Left kidney (tissue), 2 donors: ENCODE measurements around the gene TTBK1. TPM values are rescaled to one million over a fixed set of nuclear protein-coding genes. Genes with fewer than 3 reads are reported as not detected.

Experiments used
- DNase-seq: peaks from one replicate; pipeline ENCODE4 v3.0.0-alpha.2; 2013
- polyA plus RNA-seq: library from polyadenylated mRNA; unstranded; fragments of 120-200 nt; gene quantifications from one replicate; pipeline ENCODE4 v1.2.1, GENCODE V29; 2013; ENCODE audit not compliant: insufficient read length

TTBK1 gene
- polyA plus RNA-seq, 1 donor = 0.37 TPM

DNA sequence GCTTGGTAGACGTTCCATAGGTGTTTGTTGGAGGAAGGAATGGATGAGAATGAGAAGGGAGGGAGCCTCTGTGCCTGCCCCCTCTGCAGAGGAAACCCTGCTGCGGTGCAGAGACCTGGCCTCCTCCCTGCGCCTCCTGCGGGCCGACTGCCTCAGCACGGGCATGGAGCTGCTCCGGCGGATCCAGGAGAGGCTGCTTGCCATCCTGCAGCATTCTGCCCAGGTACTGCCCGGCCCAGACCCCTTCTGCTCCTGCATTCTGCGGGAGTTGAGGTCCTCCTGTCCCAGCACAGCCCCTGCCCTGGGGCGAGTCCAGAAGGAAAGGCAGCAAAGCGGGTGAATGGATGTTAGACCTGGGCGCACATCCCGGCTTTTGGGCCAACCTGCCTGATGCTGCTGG, 20.1 kb upstream of the TTBK1 start:
- DNase-seq = no peak

- DNase-seq = no peak
Measured at GRCh38 chr6:43226192-43226851, 17.0 kb upstream of the TTBK1 start.

DNA sequence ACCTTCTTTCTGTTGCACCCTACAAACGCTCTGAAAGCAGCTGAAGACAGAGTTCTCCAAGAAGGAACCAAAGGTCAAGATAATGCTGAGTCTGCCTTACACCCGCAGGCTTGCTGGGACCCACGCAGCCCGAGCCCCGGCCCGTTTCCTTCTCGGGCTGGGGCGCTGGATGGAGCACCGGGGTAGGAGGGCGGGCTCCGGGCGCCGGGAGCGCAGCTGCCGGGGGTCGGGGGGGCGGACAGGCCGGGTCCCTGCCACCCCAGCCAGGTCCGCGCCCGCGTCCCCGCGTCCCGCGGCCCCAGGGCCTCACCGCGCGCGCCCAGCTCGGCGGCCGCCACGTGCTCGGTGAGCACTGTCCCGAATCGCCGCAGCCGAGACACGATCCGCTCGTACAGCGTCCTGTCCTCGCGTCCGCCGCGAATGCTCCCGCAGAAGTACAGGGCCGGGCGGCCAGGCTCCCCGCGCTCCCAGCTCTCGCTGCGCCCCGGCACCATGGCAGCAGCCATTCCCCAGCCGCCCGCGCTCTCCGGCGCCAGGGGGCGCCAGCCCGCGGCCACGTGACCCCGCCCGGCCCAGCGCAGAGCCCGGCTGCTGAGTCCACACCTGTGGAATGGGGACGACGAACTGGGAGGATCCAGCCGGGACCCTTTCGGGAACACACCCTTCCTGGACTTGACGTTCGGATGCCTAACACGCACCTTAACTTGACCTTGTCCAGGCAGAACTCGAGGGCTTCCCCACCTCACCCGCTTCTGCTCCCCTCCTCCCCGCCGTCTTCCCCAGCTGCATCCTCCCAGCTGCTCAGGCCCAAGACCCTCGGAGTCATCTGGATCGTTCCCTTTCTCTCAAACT, 14.1 kb upstream of the TTBK1 start, which contains the start of gene DNPH1:
Gene DNPH1 (minus strand): TSS at position 531 of the 852 bp plus-strand sequence. CDS start 25 bp downstream, at position 506.
- peak; percentile 76 for DNase-seq

DNA sequence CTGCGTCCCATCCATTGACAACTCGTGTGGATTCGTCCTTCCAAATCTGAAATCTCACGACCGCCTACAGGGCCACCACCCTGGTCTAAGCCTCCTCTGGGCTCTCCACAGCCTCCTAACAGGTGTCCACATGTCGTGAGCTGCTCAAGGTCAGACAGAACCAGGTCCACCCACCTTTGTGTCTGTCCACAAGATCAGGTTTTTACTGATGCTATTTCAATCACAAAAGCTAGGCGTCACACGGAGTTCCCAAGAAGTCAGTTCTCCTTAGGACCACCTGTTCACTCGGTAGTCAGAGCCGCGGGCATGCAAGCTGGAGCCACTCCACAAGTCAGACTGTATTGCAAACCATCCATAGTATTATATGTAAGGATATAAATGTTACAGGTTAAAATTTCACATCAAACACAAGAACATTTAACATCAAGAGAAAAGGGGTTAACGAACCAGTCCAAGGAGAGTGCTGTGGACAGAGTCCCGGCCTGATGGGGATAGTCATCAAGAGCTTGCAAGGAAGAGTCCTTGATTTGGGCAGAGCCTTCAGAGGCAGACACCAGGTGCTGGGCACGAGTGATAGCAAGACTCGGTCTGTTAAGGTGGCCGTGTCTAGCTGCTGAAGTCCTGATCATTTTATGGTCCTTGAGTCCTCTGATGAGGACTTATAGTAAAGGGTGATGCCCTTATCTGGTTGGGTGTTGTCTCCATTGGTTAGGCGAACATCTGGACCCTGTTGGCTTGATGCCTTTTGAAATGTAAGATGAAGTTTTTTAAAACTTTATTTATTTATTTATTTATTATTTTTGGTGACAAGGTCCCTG, 13.3 kb upstream of the TTBK1 start:
- no peak for DNase-seq

- DNase-seq = no peak
Measured at GRCh38 chr6:43231053-43231452, 12.2 kb upstream of the TTBK1 start.

DNA sequence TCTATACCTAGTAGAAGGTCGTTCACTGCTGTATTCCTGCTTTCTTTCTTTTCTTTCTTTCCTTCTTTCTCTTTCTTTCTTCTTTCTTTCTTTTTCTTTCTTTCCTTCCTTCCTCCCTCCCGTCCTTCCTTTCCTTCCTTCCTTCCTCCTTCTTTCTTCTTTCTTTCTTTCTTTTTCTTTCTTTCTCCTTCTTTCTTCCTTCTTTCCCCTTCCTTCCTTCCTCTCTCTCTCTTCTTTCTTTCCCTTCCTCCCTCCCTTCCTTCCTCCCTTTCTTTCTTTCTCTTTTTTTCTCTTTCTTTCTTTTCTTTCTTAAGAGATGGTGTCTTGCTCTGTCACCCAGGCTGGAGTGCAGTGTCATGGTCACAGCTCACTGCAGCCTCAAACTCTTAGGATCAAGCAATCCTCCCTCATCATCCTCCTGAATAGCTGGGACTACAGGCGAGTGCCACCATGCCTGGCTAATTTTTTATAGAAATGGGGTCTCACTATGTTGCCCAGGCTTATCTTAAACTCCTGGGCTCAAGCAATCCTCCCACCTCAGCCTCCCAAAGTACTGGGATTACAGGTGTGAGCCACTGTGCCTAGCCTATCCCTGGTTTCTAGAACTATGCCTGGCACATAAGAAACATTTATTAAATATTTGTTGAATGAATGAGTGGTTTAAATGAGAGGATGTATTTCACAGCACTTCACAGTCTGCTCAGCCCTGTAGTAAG, 11.4 kb upstream of the TTBK1 start:
- DNase-seq = no peak

GRCh38 chr6:43235841-43236240, 7.4 kb upstream of the TTBK1 start:
- no peak for DNase-seq

DNA sequence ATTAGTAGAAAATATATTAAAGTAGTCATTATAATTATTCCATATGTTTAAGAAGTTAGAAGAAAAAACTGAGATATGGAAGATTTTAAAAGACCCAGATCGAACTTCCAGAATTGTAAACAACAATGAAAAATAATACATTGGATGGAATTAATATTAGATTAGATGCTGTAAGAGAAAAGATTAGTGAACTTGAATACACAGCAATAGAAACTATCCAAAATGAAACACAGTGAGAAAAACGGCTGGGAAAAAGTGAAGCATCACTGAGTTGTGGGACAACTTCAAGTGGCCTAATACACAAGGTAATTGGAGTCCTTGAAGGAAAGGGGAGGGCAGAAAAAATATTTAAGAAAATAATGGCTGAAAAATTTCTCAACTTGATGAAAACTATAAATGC, 4.2 kb upstream of the TTBK1 start:
- no peak for DNase-seq

DNA sequence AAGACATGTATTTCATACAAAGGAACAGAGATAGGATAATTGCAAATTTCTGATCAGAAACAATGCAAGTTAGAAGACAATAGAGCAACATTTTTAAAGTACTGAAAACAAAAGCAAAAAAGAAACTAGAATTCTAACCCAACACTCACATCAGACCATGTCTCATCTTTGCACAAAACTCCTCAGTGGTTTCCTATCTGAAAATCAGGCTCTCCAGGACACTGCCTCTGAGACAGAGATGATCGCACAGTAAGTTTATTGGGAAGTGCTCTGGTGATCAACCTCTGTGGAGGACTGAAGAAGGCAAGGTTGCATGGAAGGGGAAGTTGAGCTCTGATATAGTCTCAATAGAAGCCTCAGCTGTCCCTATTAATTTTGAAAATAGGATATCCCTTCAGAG, 2.3 kb upstream of the TTBK1 start:
- DNase-seq = no peak

DNA sequence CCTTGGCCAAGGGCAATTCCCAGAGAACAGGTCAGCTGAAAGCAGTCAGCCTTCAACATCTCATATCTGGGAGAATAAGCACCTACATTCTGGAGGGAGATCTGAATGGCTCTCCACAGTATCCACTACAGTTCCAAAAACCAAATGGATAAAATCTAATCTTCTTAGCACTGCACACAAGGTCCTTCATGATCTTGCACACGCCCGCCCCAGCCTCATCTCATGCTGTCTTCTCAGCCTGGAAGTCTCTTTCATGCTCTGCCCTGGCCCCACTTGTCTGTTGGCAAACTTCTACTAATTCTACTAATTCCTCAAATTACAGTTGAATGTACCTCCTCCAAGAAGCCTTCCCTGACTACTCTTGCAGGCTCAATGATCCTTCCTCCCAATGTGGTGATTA, 1.8 kb upstream of the TTBK1 start:
- DNase-seq = no peak

- DNase-seq = no peak
Measured at GRCh38 chr6:43243664-43244321, 512 bp downstream of the TTBK1 start.

GRCh38 chr6:43246301-43247113, 3.2 kb downstream of the TTBK1 start:
- DNase-seq = no peak

DNA sequence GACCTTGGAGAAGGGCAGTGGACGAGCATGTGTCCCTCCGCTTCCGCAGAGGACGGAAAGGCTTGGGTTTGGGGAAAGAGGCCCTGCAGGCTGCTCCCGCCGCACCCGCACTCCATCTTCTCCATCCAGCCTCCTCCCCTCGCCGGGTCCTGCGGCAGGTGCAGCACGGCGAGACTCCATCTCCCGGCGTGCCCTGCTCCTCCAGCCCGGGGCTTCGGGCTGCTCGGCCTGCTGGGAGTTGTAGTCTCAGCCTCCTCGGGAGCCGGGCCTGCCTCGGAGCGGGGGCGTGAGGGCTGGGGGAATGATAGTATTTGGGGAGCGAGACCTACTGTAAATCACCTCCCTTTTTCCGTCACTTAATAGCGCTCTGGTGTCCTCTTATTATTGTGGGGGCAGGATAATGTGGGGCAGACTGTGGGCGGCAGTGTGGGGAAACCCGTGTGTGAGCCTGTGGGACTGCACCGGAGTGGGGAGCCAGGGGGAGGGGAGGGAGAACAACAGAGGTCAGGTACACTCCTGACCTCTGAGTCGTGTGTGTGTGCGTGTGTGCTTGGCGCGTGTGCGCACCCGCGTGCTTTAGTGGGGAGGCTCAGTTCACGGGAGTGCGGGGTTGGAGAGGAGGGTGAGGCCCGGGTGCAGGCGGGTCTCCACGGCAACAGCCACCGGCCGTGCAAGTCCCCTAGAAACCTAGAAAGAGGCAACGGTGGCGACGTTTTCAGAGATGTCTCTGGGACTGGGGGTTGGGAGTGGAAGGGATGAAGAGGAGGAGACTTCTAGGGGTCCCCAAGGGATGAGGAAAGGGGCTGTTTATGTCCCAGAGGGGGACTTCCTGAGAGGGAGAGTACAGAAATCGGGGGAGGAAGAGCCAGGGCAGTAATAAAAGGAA, 4.1 kb downstream of the TTBK1 start:
- peak; percentile 67 for DNase-seq

GRCh38 chr6:43248101-43248500, 4.8 kb downstream of the TTBK1 start:
- no peak for DNase-seq

GRCh38 chr6:43248791-43249190, 5.5 kb downstream of the TTBK1 start:
- DNase-seq = no peak

DNA sequence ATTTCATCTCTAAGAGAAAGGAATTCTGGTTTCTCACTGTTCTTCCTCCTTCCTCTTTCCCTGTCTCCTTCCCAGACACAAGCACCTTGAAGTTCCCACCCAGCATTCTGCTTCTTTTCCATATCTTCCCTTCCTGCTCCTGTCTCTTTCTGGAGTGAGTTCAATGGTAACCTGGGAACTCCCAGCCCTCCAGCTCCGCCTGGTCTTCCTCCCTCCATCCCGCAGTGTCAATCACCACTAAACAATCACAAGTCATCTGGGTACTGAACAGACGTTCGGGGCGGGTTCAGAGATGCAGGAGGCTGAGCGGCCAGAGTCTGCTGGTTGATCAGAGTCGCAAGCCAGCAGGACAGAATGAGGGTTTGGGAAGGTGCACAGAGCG, 7.7 kb downstream of the TTBK1 start:
- DNase-seq = no peak

DNA sequence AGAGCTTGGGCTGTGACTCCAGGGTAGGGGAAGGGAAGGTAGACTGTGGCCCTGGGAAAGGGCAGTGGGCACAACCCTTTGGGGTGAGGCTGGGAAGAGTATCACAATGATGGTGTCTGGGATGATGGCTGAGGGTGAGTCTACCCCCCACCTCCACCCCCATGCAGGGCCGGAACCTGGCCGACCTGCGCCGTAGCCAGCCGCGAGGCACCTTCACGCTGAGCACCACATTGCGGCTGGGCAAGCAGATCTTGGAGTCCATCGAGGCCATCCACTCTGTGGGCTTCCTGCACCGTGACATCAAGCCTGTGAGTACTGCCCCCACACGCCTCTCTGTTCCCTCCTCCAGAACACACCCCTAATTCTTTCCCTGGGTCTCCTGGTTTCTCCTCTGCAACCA, 10.1 kb downstream of the TTBK1 start:
- no peak for DNase-seq

- no peak for DNase-seq
Measured at GRCh38 chr6:43254138-43254817, 11.0 kb downstream of the TTBK1 start.

GRCh38 chr6:43254846-43255245, 11.6 kb downstream of the TTBK1 start:
- no peak for DNase-seq
